ENCODE results near the gene SST.

SST gene

GRCh38 chr3:187669675-187670504 lies at the start of gene SST:
SST (minus strand) TSS chr3:187670394; CDS start chr3:187670291, 103 bp downstream.
- no peak for DNase-seq (ENCODE audit: low read depth in 2 of 2)

- DNase-seq (ENCODE audit: low read depth in 2 of 2): no peak
Observed at GRCh38 chr3:187719628-187720336, 49.6 kb upstream of the SST start.

DNA sequence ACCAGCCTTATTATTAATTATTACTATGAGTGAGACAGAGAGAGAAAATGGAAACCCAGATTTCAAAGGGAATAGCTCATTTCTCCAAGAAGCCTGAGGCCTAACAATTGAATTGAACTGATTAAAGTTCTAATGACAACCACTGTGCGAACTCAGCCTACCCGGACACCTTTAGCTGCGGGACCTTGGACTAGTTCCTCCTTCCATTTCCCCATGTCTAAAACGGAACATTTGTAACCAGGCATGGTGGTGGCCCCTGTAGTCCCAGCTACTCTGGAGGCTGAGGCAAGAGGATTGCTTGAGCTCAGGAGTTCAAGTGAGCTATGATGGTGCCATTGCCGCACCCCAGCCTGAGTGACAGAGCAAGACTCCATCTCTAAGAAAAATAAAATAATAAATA lies 48.6 kb upstream of the SST start:
- DNase-seq (ENCODE audit: low read depth in 2 of 2): no peak

DNA sequence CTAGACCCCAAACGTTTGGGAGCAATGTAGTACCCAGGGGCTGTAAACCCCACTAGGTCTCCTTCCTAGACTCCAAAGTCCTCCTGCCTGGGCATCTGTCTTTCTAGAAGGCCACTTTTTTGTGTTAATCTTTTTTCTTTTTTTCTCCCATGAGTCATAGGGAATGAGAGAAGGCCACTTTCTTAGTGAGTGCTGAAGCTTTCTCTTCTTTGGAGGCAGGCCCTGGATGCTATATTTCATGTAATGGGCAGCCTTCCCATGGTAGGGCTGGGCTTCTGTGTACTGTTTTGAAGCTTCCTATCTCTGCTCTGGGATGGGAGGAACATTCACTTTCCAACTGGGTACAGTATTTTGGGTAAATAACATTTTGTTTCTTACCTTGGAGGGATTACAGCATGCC lies 47.4 kb upstream of the SST start:
- no peak for DNase-seq (ENCODE audit: low read depth in 2 of 2)

DNA sequence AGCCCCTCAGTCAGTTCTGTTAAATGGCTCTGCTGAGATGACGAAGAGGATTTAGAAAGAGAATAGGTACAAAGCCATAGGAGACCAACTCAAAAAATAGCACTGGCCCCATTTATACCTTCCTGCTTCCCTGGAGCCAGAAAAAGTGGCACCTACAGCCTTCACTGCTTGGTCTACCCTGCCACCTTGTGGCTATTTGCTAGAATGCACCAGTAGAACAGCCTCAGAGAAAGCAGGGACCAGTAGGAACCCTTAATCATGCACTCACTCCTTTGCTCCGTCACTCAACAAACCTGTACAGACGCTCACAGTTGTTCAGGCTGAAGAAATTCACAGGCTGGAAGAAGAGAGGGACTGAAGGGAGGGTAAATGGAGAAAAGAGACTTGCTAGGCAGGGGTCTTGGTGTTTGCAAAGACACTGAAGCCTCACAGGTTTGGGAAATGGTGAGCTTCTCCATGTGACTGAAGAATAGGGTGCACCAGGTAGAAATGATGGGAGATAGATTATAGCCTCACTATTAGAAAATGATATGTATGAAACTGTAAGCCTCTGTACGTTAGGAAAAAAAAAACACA lies 44.3 kb upstream of the SST start:
- peak; percentile 18 to 41 for DNase-seq (ENCODE audit: low read depth in 2 of 2)

DNA sequence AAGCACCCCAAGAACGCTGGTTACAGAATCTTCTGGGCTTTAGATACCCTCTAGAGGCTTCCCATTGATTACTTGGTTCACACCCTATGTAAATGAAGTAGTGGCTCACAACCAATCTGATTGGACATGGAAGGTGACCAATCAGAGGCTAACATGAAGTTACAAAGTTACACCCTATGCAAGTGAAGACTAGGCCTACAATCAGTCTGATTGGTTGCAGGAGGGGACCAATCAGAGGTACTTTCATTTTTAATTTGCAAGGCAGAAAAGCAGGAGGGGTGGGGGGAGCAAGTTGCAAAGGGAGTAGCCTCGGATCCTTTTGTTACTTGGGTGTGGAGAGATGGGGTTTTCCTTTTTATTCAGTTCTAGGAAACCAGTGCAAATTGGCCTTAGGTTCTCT lies 43.3 kb upstream of the SST start:
- DNase-seq (ENCODE audit: low read depth in 2 of 2): no peak

- DNase-seq (ENCODE audit: low read depth in 2 of 2): no peak
Observed at GRCh38 chr3:187709155-187709554, 39.0 kb upstream of the SST start.

DNA sequence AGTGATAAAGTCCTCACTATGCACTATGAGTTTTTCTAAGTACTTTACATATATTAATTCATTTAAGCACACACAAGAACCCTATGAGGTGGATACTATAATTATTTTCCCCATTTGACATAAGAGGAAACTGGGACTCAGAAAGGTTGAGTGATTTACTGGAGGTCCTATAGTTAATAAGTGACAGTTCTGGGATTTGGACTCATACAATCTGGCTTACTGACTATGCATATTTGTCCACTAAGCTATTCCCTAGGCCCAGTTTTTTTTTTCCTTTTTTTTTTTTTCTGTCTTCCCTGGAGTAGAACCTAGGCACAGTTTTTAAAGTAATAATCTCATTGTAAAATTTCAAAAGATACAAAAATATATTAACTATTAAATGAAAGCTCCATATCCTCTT lies 38.5 kb upstream of the SST start:
- no peak for DNase-seq (ENCODE audit: low read depth in 2 of 2)

- no peak for DNase-seq (ENCODE audit: low read depth in 2 of 2)
Observed at GRCh38 chr3:187706971-187707370, 36.8 kb upstream of the SST start.

GRCh38 chr3:187705164-187705563 lies 35.0 kb upstream of the SST start:
- no peak for DNase-seq (ENCODE audit: low read depth in 2 of 2)

GRCh38 chr3:187702507-187703033 lies 32.4 kb upstream of the SST start, which contains the start of gene RTP2:
RTP2 (minus strand) TSS chr3:187702557; CDS start chr3:187702128, 429 bp downstream.
- DNase-seq (ENCODE audit: low read depth in 2 of 2): no peak

GRCh38 chr3:187700249-187700648 lies 30.1 kb upstream of the SST start:
- DNase-seq (ENCODE audit: low read depth in 2 of 2): no peak

DNA sequence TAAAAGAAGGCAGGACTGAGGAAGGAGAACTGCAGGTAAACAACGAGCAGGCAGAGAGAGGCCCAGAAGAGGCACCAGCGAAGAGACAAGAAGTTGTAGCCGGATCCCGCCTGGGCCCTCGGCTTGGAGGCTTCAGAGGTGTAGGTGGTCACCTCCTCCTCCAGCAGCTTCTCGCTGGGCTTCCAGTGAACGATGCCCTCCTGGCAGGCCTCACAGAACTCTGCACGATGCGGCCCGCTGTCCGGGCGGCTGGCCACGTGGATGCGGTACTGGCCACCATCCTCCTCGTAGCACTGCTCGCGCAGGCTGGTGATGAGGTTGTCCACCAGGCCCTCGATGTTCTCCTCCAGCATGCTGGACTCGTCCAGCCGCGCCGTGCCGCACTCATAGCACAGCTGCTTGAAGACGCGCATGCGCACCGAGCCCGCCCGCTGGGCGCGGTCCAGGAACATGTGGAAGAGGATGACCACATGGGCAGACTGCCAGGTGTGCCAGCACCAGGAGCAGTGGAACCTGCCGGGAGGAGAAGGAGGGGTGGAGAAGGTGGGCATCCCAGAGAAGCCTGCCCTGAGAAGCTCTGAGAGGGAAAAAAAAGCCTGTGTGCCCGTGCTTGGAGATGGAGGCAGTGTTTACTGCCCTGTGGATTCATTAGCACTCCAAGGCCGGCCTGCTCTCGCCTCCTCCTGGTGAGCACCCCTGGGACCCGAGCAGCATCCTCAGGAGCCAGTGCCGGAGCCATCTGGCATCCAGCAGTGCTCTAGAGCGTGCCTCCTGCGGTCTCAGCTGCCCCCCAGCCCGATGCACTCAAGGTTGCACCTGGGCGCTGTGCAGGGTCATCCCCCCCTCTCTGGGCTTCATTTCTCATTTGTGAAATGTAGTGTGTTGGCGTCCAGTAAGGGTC lies 28.6 kb upstream of the SST start:
- DNase-seq (ENCODE audit: low read depth in 2 of 2): no peak

DNA sequence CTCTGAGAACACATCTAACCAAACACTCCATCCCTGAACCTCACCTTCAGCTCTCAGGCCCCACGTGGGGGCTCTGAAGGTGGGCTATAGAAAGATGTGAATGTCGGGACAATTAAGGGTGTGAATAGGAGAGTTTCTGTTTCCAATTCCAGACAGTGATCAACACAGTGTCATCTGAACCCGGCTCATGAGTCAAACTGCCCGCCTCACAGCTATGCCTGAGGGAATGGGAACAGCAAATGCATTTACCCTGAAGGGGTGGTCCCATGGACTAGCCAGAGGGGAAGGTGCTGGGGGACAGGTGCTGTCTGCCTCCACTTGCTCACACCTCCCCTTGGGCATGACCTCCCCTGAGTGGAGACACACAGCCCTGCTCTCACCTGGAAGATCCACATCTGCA lies 25.8 kb upstream of the SST start:
- no peak for DNase-seq (ENCODE audit: low read depth in 2 of 2)

GRCh38 chr3:187695449-187695848 lies 25.3 kb upstream of the SST start:
- DNase-seq (ENCODE audit: low read depth in 2 of 2): no peak

DNA sequence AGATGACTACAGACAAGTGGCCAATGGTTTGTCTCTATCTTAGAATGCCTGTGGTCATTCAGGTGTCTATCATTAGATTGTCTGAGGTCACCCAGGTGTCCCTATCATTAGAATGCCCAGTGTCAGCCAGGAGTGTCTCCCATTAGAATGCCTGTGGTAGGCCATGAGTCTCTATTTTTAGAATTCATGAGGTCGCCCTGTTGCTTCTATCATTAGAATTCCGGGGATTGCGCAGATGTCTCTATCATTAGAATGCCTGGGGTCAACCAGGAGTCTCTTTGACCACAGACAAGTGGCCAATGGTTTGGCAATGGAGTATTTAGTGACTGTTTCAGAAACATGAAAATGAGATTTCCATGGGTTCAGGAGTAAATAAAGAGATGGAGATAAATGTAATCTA lies 24.6 kb upstream of the SST start:
- no peak for DNase-seq (ENCODE audit: low read depth in 2 of 2)

DNA sequence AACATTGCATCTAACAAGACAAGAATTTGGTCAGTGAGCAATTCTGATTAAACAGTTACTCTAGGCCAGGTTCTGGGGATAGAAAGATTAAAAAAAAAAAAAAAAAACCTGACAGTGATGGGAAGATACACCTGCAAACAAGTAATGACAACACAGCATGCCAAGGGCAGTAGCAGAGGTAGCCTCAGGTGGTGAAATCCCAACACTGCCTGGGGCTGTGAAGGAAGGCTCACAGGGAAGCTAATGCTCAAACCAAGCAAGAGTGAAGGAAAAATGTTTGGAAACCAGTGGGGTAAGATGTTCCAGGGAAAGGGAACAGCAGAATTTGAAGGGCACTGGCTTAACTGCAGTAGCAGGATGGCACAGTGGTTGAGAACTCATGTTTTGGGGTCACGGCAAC lies 23.2 kb upstream of the SST start:
- no peak for DNase-seq (ENCODE audit: low read depth in 2 of 2)

- no peak for DNase-seq (ENCODE audit: low read depth in 2 of 2)
Observed at GRCh38 chr3:187689984-187690383, 19.8 kb upstream of the SST start.

GRCh38 chr3:187686621-187687273 lies 16.6 kb upstream of the SST start:
- DNase-seq (ENCODE audit: low read depth in 2 of 2): no peak

DNA sequence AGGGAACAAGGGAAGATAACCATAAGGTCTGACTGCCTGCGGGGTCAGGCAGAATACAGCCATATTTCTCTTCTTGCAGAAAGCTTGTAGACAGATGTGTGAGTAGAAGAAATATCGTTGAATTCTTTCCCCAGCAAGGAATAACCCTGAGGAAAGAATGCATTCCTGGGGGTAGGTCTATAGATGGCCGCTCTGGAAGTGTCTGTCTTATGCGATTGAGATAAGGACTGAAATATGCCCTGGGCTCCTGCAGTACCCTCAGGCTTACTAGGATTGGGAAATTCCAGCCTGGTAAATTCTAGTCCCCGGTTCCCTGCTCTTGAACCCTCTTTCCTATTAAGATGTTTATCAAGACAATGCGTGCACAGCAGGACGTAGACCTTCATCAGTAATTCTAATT lies 15.8 kb upstream of the SST start:
- no peak for DNase-seq (ENCODE audit: low read depth in 2 of 2)

DNA sequence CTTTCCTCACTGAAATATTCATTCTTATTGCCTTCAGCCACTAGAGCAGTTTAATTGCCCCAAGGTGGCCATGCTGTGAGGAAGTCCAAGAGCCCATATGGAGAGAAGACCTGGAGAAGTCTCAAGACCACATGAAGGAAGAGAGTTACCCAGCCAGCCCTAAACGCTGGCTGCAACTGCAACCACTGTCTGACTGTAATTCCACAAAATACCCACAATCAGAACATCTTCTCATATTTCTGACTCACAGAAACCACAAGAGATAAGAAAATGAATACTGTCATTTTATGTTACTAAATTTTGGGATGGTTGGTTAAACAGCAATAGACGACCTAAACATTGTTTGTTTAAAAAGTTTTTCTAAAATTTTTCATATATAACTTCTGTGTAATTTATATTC lies 14.7 kb upstream of the SST start:
- DNase-seq (ENCODE audit: low read depth in 2 of 2): no peak

All from stimulated activated CD4-positive, alpha-beta T cell treated with anti-CD3 and anti-CD28 coated beads, Interleukin-1b, Interleukin-23, amount 100 ng/mL, for 1 hour (primary cell).